Type B pancreatic cell (in vitro differentiated cells): ENCODE results near the gene MYBL2. TPM values are rescaled to one million over a fixed set of nuclear protein-coding genes. Genes with fewer than 3 reads are reported as not detected.

ENCODE experiments used
- DNase-seq: peaks from one replicate; pipeline ENCODE4 v3.0.0; 2021; ENCODE audit warnings: mixed read lengths; ENCODE audit not compliant: unreplicated experiment; ENCODE audit errors: extremely low spot score
- H3K27ac Mint-ChIP-seq: 2 replicates; pipeline ENCODE4 v1.8.0; 2021; ENCODE audit warnings: mild to moderate bottlenecking, mixed read lengths
- H3K27me3 Mint-ChIP-seq: 2 replicates; pipeline ENCODE4 v1.8.0; 2021; ENCODE audit warnings: mixed read lengths
- H3K36me3 Mint-ChIP-seq: 2 replicates; pipeline ENCODE4 v1.8.0; 2021; ENCODE audit warnings: mixed read lengths
- H3K4me1 Mint-ChIP-seq: one replicate; pipeline ENCODE4 v1.8.0; 2021; ENCODE audit warnings: mixed read lengths; ENCODE audit not compliant: unreplicated experiment
- H3K4me3 Mint-ChIP-seq: 2 replicates; pipeline ENCODE4 v1.8.0; 2021; ENCODE audit warnings: mild to moderate bottlenecking, mixed read lengths
- H3K9me3 Mint-ChIP-seq: 2 replicates; pipeline ENCODE4 v1.8.0; 2021; ENCODE audit warnings: mixed read lengths
- CTCF ChIP-seq: fragments of 200-600 bp; sonication (generic); conservative IDR thresholded peaks from 2 replicates; pipeline ENCODE4 v1.5.0; 2021; ENCODE audit warnings: antibody characterized with exemption, mild to moderate bottlenecking
- total RNA-seq: library from RNA; stranded (reverse); gene quantifications from 2 replicates; pipeline ENCODE4 v1.2.1, GENCODE V29; 2021; ENCODE audit warnings: low replicate concordance

MYBL2 gene
- total RNA-seq, 1 donor from 2014 or later, result 51.0 TPM

GRCh38 chr20:43715511-43715910 lies 48.6 kb downstream of the MYBL2 start:
- Mint-ChIP-seq H3K4me1 (no peaks in the 10 kb centered on the region), H3K4me3 (no peak overlapping the region), H3K9me3 (no peaks in the 10 kb centered on the region), H3K27ac (no peak overlapping the region), H3K36me3 (no peaks in the 10 kb centered on the region), H3K27me3 (no peaks in the 10 kb centered on the region)
- no peak for TF ChIP-seq CTCF
- no peak for DNase-seq

- Mint-ChIP-seq H3K4me3 (no peak overlapping the region), H3K4me1 (no peaks in the 10 kb centered on the region), H3K36me3 (no peaks in the 10 kb centered on the region), H3K9me3 (no peaks in the 10 kb centered on the region), H3K27ac (no peak overlapping the region), H3K27me3 (no peaks in the 10 kb centered on the region)
- no peak for DNase-seq
- no peak for TF ChIP-seq CTCF
Measured at GRCh38 chr20:43716123-43716522, 49.2 kb downstream of the MYBL2 start.

- Mint-ChIP-seq H3K4me1 (no peaks in the 10 kb centered on the region), H3K27me3 (no peaks in the 10 kb centered on the region), H3K4me3 (no peak overlapping the region), H3K9me3 (no peaks in the 10 kb centered on the region), H3K27ac (no peak overlapping the region), H3K36me3 (no peaks in the 10 kb centered on the region)
- no peak for TF ChIP-seq CTCF
- DNase-seq, result no peak
Measured at GRCh38 chr20:43716757-43717615, 50.1 kb downstream of the MYBL2 start.

- Mint-ChIP-seq H3K9me3 (no peaks in the 10 kb centered on the region), H3K36me3 (no peaks in the 10 kb centered on the region), H3K27me3 (no peaks in the 10 kb centered on the region), H3K4me1 (no peaks in the 10 kb centered on the region), H3K4me3 (no peak overlapping the region), H3K27ac (no peak overlapping the region)
- DNase-seq, result no peak
- no peak for TF ChIP-seq CTCF
Measured at GRCh38 chr20:43717616-43717995, 50.7 kb downstream of the MYBL2 start.

GRCh38 chr20:43720007-43720406 lies 53.1 kb downstream of the MYBL2 start:
- TF ChIP-seq CTCF, result no peak
- H3K4me1 Mint-ChIP-seq, result no peaks in the 10 kb centered on the region
- no peak overlapping the region for H3K27ac Mint-ChIP-seq
- DNase-seq, result no peak
- no peak overlapping the region for H3K4me3 Mint-ChIP-seq
- no peaks in the 10 kb centered on the region for H3K36me3 Mint-ChIP-seq
- no peaks in the 10 kb centered on the region for H3K27me3 Mint-ChIP-seq
- no peaks in the 10 kb centered on the region for H3K9me3 Mint-ChIP-seq
